ENCODE data around the gene SEMA4D. TPM values are rescaled to one million over a fixed set of nuclear protein-coding genes. Genes with fewer than 3 reads are reported as not detected.

SEMA4D gene
- total RNA-seq, 3 donors from 2014 or later (not counting 1 experiment from before 2014, with no cell fraction given) = 354 to 448 (median 420) TPM

DNA sequence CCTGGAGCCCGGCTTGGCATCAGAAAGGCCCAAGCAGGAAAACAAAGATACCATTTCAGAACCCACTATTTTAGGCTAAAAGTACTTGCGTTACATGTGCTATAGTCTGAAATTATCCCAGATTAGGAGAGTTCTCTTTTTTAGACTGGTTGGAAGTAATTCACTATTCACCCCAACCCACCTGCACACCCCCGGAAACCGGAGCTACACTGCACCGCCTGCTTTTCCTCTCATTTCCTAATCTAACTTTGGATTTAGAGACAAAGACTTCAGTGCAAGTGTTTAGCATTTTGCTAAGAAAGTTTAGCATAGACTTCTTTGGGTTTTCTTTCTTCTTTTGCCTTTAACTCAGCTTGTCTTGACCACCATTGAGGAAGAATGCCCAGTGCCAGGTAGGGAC, 100.4 kb downstream of the SEMA4D start:
- WGBS (ENCODE audit: insufficient coverage) = 93% methylated on average over 4 of the region's 5 CpGs
- Histone ChIP-seq H3K4me1 (ENCODE audit: control insufficient read depth, insufficient read depth, low read length) (peaks cover 20% of the 10 kb centered on the region), H3K27me3 (ENCODE audit: control insufficient read depth, insufficient read depth, low read length) (no peaks in the 10 kb centered on the region), H3K9me3 (ENCODE audit: control insufficient read depth, insufficient read depth, low read length) (no peaks in the 10 kb centered on the region), H3K36me3 (ENCODE audit: control insufficient read depth, insufficient read depth, low read length) (peaks cover 84% of the 10 kb centered on the region), H3K4me3 (ENCODE audit: low read length) (no peak overlapping the region), H3K27ac (ENCODE audit: low read length) (no peak overlapping the region)
- Mint-ChIP-seq H3K4me3 (no peak overlapping the region), H3K27me3 (ENCODE audit: low read depth in 2 of 2) (no peaks in the 10 kb centered on the region), H3K4me1 (peaks cover 30 to 41% of the 10 kb centered on the region in 2 donors), H3K9me3 (no peaks in the 10 kb centered on the region), H3K36me3 (peaks cover 19% of the 10 kb centered on the region), H3K27ac (peak overlapping the region in 1 of 2 donors; percentile 58)
- TF ChIP-seq, protein P1, sequence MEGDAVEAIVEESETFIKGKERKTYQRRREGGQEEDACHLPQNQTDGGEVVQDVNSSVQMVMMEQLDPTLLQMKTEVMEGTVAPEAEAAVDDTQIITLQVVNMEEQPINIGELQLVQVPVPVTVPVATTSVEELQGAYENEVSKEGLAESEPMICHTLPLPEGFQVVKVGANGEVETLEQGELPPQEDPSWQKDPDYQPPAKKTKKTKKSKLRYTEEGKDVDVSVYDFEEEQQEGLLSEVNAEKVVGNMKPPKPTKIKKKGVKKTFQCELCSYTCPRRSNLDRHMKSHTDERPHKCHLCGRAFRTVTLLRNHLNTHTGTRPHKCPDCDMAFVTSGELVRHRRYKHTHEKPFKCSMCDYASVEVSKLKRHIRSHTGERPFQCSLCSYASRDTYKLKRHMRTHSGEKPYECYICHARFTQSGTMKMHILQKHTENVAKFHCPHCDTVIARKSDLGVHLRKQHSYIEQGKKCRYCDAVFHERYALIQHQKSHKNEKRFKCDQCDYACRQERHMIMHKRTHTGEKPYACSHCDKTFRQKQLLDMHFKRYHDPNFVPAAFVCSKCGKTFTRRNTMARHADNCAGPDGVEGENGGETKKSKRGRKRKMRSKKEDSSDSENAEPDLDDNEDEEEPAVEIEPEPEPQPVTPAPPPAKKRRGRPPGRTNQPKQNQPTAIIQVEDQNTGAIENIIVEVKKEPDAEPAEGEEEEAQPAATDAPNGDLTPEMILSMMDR (IDR thresholded peaks at IDR 0.05) = no peak
- intact Hi-C loops (cut with micrococcal nuclease) = no loop called here
- DNase-seq = no peak
- ATAC-seq = no peak

GRCh38 chr9:89395931-89396710, 101.8 kb downstream of the SEMA4D start:
- peaks cover 26 to 31% of the 10 kb centered on the region in 2 donors for H3K4me1 Mint-ChIP-seq
- ATAC-seq (no peak), DNase-seq (no peak)
- no peak overlapping the region for H3K27ac ChIP-seq (ENCODE audit: low read length)
- no peaks in the 10 kb centered on the region for H3K9me3 Mint-ChIP-seq
- H3K9me3 ChIP-seq (ENCODE audit: control insufficient read depth, insufficient read depth, low read length) = no peaks in the 10 kb centered on the region
- H3K27ac Mint-ChIP-seq = no peak overlapping the region
- 93% methylated on average over 11 of the region's 11 CpGs for WGBS (ENCODE audit: insufficient coverage)
- TF ChIP-seq, protein P1 (IDR thresholded peaks at IDR 0.05) = no peak
- H3K4me3 Mint-ChIP-seq = no peak overlapping the region
- H3K36me3 Mint-ChIP-seq = peaks cover 19% of the 10 kb centered on the region
- no peaks in the 10 kb centered on the region for H3K27me3 ChIP-seq (ENCODE audit: control insufficient read depth, insufficient read depth, low read length)
- peaks cover 16% of the 10 kb centered on the region for H3K4me1 ChIP-seq (ENCODE audit: control insufficient read depth, insufficient read depth, low read length)
- intact Hi-C loops (cut with micrococcal nuclease) = no loop called here
- peaks cover 84% of the 10 kb centered on the region for H3K36me3 ChIP-seq (ENCODE audit: control insufficient read depth, insufficient read depth, low read length)
- H3K27me3 Mint-ChIP-seq (ENCODE audit: low read depth in 2 of 2) = no peaks in the 10 kb centered on the region
- no peak overlapping the region for H3K4me3 ChIP-seq (ENCODE audit: low read length)

GRCh38 chr9:89394412-89394811, 103.5 kb downstream of the SEMA4D start:
- Histone ChIP-seq H3K4me3 (ENCODE audit: low read length) (no peak overlapping the region), H3K27me3 (ENCODE audit: control insufficient read depth, insufficient read depth, low read length) (no peaks in the 10 kb centered on the region), H3K36me3 (ENCODE audit: control insufficient read depth, insufficient read depth, low read length) (peaks cover 97% of the 10 kb centered on the region), H3K4me1 (ENCODE audit: control insufficient read depth, insufficient read depth, low read length) (no peaks in the 10 kb centered on the region), H3K27ac (ENCODE audit: low read length) (no peak overlapping the region), H3K9me3 (ENCODE audit: control insufficient read depth, insufficient read depth, low read length) (no peaks in the 10 kb centered on the region)
- TF ChIP-seq, protein P1 (IDR thresholded peaks at IDR 0.05) = no peak
- H3K27me3 Mint-ChIP-seq (ENCODE audit: low read depth in 2 of 2) = no peaks in the 10 kb centered on the region
- H3K9me3 Mint-ChIP-seq = no peaks in the 10 kb centered on the region
- intact Hi-C loops (cut with micrococcal nuclease) = no loop called here
- H3K4me3 Mint-ChIP-seq = no peak overlapping the region
- H3K36me3 Mint-ChIP-seq = peaks cover 19% of the 10 kb centered on the region
- no peak for ATAC-seq
- H3K4me1 Mint-ChIP-seq = peaks cover 11 to 19% of the 10 kb centered on the region in 2 donors
- H3K27ac Mint-ChIP-seq = peak overlapping the region; percentile 3 to 51
- WGBS (ENCODE audit: insufficient coverage) = 94% methylated on average over 12 of the region's 12 CpGs
- DNase-seq = no peak
